HG02642 (cell line): ENCODE data around the gene ARL10.

Source experiments
- ATAC-seq: cut with Tn5 transposase; IDR thresholded peaks from one replicate; pipeline ENCODE4 v1.9.1; 2021; ENCODE audit warnings: mild to moderate bottlenecking; ENCODE audit not compliant: unreplicated experiment, poor library complexity

Gene ARL10

GRCh38 chr5:176408590-176408989 is 43.3 kb downstream of the ARL10 start:
- no peak for ATAC-seq

GRCh38 chr5:176409765-176410164 is 44.5 kb downstream of the ARL10 start:
- ATAC-seq, result no peak

GRCh38 chr5:176410486-176411180 is 45.3 kb downstream of the ARL10 start:
- no peak for ATAC-seq

- ATAC-seq, result no peak
Measured at GRCh38 chr5:176412517-176413254, 47.4 kb downstream of the ARL10 start.

GRCh38 chr5:176413255-176413565 is 47.9 kb downstream of the ARL10 start:
- no peak for ATAC-seq

- no peak for ATAC-seq
Measured at GRCh38 chr5:176413709-176414191, 48.5 kb downstream of the ARL10 start.

GRCh38 chr5:176414704-176415103 is 49.4 kb downstream of the ARL10 start:
- no peak for ATAC-seq

- no peak for ATAC-seq
Measured at GRCh38 chr5:176415240-176415951, 50.1 kb downstream of the ARL10 start.

- ATAC-seq, result peak; percentile 94
Measured at GRCh38 chr5:176415952-176416924, 51.0 kb downstream of the ARL10 start, which contains the start of gene CLTB. Gene CLTB, minus strand, starts transcription at chr5:176416539. Its CDS starts 176 bp downstream, at chr5:176416363.

GRCh38 chr5:176416965-176417364 is 51.7 kb downstream of the ARL10 start:
- ATAC-seq, result no peak

- ATAC-seq, result no peak
Measured at GRCh38 chr5:176418251-176418650, 53.0 kb downstream of the ARL10 start.

GRCh38 chr5:176420086-176420485 is 54.8 kb downstream of the ARL10 start:
- ATAC-seq, result no peak

- ATAC-seq, result no peak
Measured at GRCh38 chr5:176420972-176421544, 55.8 kb downstream of the ARL10 start.

- no peak for ATAC-seq
Measured at GRCh38 chr5:176424181-176424580, 58.9 kb downstream of the ARL10 start.

GRCh38 chr5:176425138-176425537 is 59.9 kb downstream of the ARL10 start:
- ATAC-seq, result no peak

GRCh38 chr5:176425791-176426190 is 60.5 kb downstream of the ARL10 start:
- ATAC-seq, result no peak

GRCh38 chr5:176426876-176427275 is 61.6 kb downstream of the ARL10 start:
- ATAC-seq, result no peak

- ATAC-seq, result no peak
Measured at GRCh38 chr5:176427971-176428370, 62.7 kb downstream of the ARL10 start.

- ATAC-seq, result no peak
Measured at GRCh38 chr5:176429972-176430371, 64.7 kb downstream of the ARL10 start.
